Measurements from ENCODE around the gene TOMM7.

The TOMM7 gene

DNA sequence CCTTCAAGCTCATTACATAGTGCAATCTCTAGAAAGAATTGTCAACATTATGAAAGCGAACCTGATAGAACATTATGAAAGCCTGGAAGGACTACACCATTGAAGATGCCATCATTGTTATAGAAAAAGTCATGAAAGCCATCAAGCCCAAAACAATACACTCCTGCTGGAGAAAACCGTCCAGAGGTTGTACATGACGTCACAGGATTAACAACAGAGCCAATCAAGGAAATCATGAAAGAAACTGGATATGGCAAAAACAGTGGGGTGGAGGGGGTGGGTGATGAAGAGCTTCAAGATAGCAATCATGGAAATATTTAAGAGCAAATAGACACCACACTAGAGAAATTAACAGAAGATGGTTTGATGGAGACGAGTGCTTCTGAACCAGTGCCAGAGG, 45.7 kb downstream of the TOMM7 start:
- TF ChIP-seq CTCF (IDR thresholded peaks at IDR 0.05; ENCODE audit: insufficient read depth, low read length, poor library complexity, severe bottlenecking), result no peak
- Histone ChIP-seq H3K27me3 (replicated peaks; ENCODE audit: control insufficient read depth, insufficient read depth, low read length) (no peaks in the 10 kb centered on the region), H3K4me3 (replicated peaks; ENCODE audit: low read depth, low read length) (no peak overlapping the region), H3K36me3 (ENCODE audit: control insufficient read depth, insufficient read depth, low read length) (no peaks in the 10 kb centered on the region)
- no peak for DNase-seq (ENCODE audit: extremely low read depth, insufficient read length)

- Histone ChIP-seq H3K36me3 (ENCODE audit: control insufficient read depth, insufficient read depth, low read length) (no peaks in the 10 kb centered on the region), H3K27me3 (replicated peaks; ENCODE audit: control insufficient read depth, insufficient read depth, low read length) (no peaks in the 10 kb centered on the region), H3K4me3 (replicated peaks; ENCODE audit: low read depth, low read length) (no peak overlapping the region)
- no peak for DNase-seq (ENCODE audit: extremely low read depth, insufficient read length)
- no peak for TF ChIP-seq CTCF (IDR thresholded peaks at IDR 0.05; ENCODE audit: insufficient read depth, low read length, poor library complexity, severe bottlenecking)
Observed at GRCh38 chr7:22772885-22773284, 49.8 kb downstream of the TOMM7 start.

- no peaks in the 10 kb centered on the region for H3K36me3 ChIP-seq (ENCODE audit: control insufficient read depth, insufficient read depth, low read length)
- no peaks in the 10 kb centered on the region for H3K27me3 ChIP-seq (replicated peaks; ENCODE audit: control insufficient read depth, insufficient read depth, low read length)
- DNase-seq (ENCODE audit: extremely low read depth, insufficient read length), result no peak
- no peak overlapping the region for H3K4me3 ChIP-seq (replicated peaks; ENCODE audit: low read depth, low read length)
- TF ChIP-seq CTCF (IDR thresholded peaks at IDR 0.05; ENCODE audit: insufficient read depth, low read length, poor library complexity, severe bottlenecking), result no peak
Observed at GRCh38 chr7:22771872-22772228, 50.8 kb downstream of the TOMM7 start.

DNA sequence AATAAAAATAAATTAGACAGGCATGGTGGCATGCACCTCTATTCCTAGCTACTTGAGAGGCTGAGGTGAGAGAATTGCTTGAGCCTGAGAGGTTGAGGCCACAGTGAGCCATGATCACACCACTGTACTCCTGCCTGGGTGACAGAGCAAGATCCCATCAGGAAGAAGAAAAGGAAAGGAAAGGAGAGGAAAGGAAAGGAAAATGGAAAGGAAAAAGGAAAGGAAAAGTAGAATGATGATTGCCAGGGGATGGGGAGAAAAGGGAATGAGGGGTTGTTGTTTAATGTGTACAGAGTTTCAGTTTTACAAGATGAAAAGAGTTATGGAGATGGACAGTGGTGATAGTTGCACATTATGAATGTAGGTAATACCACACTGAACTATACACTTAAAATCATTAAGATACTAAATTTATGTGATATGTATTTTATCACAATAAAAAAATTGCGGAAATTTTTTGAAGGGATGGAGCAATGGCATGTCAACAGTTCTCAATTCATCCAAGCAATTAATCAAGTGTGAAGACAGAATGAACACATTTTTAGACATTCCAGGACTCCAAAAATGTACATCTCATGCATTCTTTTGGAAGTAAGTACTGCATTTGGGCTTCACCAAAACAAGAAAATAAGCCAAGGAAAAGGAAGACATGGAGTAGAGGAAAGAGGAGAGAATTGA, 51.3 kb downstream of the TOMM7 start:
- TF ChIP-seq CTCF (IDR thresholded peaks at IDR 0.05; ENCODE audit: insufficient read depth, low read length, poor library complexity, severe bottlenecking), result no peak
- H3K4me3 ChIP-seq (replicated peaks; ENCODE audit: low read depth, low read length), result no peak overlapping the region
- DNase-seq (ENCODE audit: extremely low read depth, insufficient read length), result no peak
- no peaks in the 10 kb centered on the region for H3K27me3 ChIP-seq (replicated peaks; ENCODE audit: control insufficient read depth, insufficient read depth, low read length)
- no peaks in the 10 kb centered on the region for H3K36me3 ChIP-seq (ENCODE audit: control insufficient read depth, insufficient read depth, low read length)

DNA sequence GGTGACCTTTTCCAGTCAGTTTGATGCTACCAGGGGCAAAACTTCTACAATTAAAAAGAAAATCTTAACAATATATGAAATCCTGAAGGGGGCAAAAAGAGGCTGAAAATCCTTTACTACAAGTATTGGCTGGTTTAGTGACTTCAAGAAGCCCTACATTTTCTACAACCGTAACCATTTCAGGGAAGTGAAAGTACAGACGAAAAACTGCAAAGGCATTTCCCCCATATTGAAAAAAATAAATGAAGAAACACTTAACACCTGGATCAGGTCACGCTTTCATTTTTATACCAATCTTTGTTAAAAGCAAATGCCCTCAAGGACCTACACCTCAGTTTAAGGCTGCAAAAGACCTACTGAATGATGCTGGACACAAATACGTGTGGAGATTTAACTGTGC, 57.0 kb downstream of the TOMM7 start:
- no peak overlapping the region for H3K4me3 ChIP-seq (replicated peaks; ENCODE audit: low read depth, low read length)
- peak; percentile 24 for DNase-seq (ENCODE audit: extremely low read depth, insufficient read length)
- TF ChIP-seq CTCF (IDR thresholded peaks at IDR 0.05; ENCODE audit: insufficient read depth, low read length, poor library complexity, severe bottlenecking), result no peak

More for the DNA sequence above, 57.0 kb downstream of the TOMM7 start:
- H3K36me3 ChIP-seq (ENCODE audit: control insufficient read depth, insufficient read depth, low read length), result no peaks in the 10 kb centered on the region
- H3K27me3 ChIP-seq (replicated peaks; ENCODE audit: control insufficient read depth, insufficient read depth, low read length), result no peaks in the 10 kb centered on the region

Data from GM06990 (cell line).